ENCODE results near the gene TEX14.
"Not testable (repeated sequence)": the region's sequence is repeated elsewhere in the genome, so short reads cannot be mapped to it uniquely, and the experiment has no call there.

The TEX14 gene

GRCh38 chr17:58691701-58692238, at the start of gene TEX14:
TSS of gene TEX14 (minus strand) at chr17:58692045. CDS start at chr17:58652001, 40,044 bp downstream.
- DNase-seq = no peak

GRCh38 chr17:58741121-58741625, 49.3 kb upstream of the TEX14 start:
- no peak for DNase-seq

DNA sequence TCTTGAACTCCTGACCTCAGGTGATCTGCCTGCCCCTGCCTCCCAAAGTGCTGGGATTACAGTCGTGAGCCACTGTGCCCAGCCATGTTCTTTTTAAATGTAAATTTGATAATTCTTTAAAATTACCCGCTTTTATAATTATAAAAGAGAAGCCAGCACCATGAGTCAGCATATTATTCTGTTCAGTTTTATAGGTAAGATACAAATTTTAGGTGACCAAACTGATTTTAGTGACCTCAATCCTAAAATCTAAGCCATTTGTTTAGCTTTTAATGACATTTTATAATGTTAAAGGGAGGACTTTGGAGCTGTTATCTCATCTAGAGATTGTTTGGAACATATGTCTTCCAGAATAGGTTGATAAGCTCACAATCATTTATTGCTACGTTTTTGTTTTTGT, 43.0 kb upstream of the TEX14 start:
- DNase-seq = no peak

GRCh38 chr17:58734040-58734439, 42.2 kb upstream of the TEX14 start:
- no peak for DNase-seq

DNA sequence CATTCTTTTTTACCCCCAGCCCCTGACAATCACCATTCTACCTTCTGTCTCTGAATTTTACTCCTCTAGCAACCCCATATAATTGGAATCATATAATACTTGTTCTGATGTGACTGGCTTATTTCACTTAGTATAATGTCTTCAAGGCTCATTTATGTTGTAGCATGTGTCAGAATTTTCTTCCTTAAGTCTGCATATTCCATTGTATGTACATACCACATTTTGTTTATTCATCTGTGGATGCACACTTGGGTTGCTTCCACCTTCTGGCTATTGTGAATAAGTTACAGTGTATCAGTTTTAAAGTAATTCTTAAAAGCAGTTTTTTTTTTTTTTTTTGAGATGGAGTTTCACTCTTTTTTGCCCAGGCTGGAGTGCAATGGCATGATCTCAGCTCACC, 39.1 kb upstream of the TEX14 start:
- DNase-seq = no peak

GRCh38 chr17:58728798-58729197, 37.0 kb upstream of the TEX14 start:
- DNase-seq = no peak

DNA sequence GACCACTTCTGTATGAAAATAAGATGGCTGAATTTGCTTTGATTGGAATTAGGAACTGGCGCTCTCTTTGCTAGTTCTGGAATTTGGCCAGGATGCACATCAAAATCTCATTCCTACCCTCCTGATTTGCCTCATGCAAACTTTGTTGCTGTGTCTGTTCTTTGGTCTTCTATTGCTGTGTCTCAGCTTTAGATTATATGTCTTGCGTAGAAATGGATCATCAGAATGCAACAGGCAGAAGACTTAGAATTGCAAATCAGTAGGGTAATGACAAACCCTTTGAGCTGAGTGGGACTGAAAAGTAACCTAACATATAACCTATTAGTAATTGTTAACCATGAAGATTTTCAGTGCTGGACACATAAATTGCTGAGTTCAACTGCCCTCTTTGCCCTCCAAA, 30.9 kb upstream of the TEX14 start:
- no peak for DNase-seq

- DNase-seq = no peak
Observed at GRCh38 chr17:58722274-58722673, 30.4 kb upstream of the TEX14 start.

DNA sequence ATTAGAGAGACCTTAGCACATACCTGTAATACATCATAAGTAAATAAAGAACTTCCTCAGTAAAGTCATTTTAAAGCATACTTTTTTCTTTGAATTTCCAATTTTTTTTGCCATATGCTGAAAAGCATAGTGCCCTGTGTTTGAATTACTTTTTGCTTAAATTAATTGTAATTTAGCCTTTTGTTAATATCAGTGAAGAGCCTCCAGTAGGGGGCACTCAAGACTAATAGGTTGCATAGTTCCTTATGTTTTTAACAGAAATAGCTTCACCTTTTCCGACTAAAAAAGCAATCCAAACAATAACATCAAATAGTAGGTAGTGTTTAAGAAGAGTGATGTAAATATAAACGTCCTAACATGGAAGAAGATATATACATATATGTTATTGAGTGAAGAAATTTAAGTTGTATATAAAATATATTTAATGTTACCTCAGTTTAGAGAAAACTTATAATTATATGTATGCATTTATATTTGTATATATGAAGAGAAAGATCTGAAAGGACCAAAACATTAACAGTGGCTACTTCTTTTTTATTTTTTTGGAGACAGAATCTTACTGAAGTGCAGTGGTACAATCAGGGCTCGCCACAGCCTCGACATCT, 19.2 kb upstream of the TEX14 start:
- peak; percentile 4 for DNase-seq

- no peak for DNase-seq
Observed at GRCh38 chr17:58706351-58707140, 14.7 kb upstream of the TEX14 start.

DNA sequence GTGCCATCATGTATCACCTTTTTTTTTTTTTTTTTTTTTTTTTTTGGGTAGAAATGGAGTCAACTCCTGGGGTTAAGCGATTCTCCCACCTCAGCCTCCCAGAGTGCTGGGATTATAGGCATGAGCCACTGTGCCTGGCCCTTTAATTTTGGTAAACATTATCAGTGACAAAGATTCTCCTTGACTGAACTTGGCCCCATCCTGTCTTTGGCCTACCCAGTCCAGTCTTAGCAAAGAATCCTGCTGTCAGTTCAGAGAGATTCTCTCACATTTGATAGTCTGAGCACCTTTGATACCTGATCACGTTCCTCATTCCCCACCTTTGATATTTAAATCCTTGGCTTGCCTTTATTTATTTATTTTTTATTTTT, 12.1 kb upstream of the TEX14 start:
- no peak for DNase-seq

GRCh38 chr17:58703137-58703915, 11.5 kb upstream of the TEX14 start:
- DNase-seq = no peak

DNA sequence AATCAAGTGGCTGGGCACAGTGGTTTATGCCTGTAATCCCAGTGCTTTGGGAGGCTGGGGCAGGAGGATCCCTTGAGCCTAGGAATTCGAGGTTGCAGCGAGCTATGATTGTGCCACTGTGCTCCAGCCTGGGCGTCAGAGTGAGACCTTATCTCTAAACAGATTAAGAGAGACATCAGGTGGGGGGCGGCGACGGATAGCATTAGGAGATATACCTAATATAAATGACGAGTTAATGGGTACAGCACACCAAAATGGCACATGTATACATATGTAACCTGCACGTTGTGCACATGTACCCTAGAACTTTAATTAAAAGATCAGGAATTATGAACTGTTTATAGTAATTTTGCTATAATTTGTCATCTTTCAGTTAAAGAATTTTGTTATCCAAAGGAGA, 10.9 kb upstream of the TEX14 start:
- DNase-seq = no peak

DNA sequence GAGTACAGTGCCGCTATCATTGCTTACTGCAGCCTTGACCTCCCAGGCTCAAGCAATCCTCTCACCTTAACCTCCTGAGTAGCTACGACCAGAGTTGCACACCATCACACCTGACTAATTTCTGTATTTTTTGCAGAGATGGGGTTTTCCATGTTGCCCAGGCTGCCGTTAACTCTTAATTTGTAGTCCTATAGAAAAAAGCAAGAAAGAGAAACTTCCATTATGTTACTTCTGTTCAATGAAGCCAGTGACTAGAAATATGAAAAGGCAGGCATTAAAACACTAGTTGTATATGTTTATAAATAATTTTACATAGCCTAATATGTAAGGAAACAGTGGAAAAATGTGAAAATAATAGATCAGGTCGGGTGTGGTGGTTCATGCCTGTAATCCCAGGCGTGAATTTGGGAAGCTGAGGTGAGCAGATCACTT, 10.2 kb upstream of the TEX14 start:
- no peak for DNase-seq

GRCh38 chr17:58699771-58700170, 7.9 kb upstream of the TEX14 start:
- no peak for DNase-seq

DNA sequence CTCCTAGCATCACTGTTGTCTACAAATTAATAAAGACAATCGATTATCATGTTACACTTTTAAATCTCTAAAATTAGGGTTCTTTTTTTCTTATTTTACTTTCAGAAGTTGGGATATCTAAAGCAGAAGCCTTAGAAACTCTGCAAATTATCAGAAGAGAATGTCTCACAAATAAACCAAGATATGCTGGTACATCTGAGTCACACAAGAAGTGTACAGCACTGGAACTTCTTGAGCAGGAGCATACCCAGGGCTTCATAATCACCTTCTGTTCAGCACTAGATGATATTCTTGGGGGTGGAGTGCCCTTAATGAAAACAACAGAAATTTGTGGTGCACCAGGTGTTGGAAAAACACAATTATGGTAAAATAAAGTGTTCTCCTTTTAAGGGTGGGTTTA, 3.0 kb upstream of the TEX14 start:
- DNase-seq = no peak

GRCh38 chr17:58694302-58694701, 2.5 kb upstream of the TEX14 start:
- no peak for DNase-seq

GRCh38 chr17:58693751-58694150, 1.9 kb upstream of the TEX14 start:
- no peak for DNase-seq

- DNase-seq = no peak
Observed at GRCh38 chr17:58693208-58693607, 1.4 kb upstream of the TEX14 start.

DNA sequence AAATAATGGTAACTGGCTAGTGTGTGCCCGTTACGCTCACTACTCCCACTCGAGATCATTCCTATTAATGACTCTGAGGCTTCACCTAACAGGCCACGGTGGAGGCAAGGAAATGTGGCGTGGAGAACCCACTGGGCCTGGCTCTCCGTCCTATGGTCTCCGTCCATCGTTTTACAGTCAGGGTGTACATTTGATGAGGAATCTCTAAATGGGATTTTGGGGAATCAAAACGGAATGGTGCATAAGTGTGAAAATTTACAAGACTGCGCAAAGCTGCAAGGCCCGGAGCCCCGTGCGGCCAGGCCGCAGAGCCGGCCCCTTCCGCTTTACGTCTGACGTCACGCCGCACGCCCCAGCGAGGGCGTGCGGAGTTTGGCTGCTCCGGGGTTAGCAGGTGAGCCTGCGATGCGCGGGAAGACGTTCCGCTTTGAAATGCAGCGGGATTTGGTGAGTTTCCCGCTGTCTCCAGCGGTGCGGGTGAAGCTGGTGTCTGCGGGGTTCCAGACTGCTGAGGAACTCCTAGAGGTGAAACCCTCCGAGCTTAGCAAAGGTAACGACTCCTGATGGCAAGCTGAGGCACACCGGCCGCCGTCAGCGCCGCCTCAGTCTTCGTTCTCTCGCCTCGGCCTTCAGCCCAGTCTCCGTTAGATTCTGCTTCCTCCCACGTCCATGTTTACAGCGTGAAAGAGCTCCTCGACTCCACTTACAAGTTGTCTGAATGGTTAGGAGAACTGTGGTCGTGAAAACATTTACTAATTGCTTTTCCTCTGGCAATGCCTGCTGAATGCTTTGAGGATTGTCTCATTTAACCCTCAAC, 602 bp upstream of the TEX14 start, which contains the start of gene RAD51C:
TSS of gene RAD51C (plus strand) at position 364 of the 817 bp plus-strand sequence. CDS start at position 406, 42 bp downstream.
- DNase-seq = peak; percentile 69

- not testable (repeated sequence) for DNase-seq
Observed at GRCh38 chr17:58690033-58690432, 1.8 kb downstream of the TEX14 start.

DNA sequence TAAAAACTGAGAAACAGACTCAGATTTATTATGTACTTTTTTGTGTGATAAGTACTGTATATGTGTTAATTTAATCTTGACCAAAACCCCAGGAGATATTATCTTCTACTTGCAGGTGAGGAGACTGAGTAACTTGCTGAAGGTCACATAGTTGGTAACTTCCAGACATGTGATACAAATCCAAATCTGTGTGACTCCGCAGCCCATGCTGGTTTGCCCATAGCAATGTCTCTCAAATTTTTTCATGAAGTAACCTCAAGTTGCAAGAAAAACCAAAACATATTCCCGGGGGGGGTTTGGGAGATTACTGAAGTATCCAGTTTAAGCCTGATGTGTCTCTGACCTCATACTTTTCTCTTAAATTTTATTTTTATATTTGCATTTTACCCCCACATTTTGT, 3.3 kb downstream of the TEX14 start:
- no peak for DNase-seq

All from GF-D8 (cell line).